Caco-2 (cell line): ENCODE data around the gene CD82. TPM values are rescaled to one million over a fixed set of nuclear protein-coding genes. Genes with fewer than 3 reads are reported as not detected.

Experiments used
- BruUV-seq: library from RNA; stranded (reverse); fragments of 400-500 nt; replicated peaks from 2 replicates; lab custom pipeline; 2021; lab: Mats Ljungman, UMichigan
- CTCF ChIA-PET: fragments of 300-600 bp; sonication (Branson Sonifier 250); formaldehyde crosslinking; loops from one replicate; lab custom pipeline; 2022; ENCODE audit warnings: antibody characterized with exemption; lab: Charles Lee
- POLR2A ChIA-PET: fragments of 300-600 bp; sonication (Branson Sonifier 250); formaldehyde crosslinking; loops from one replicate; lab custom pipeline; 2022; ENCODE audit warnings: antibody characterized with exemption; lab: Charles Lee
- DNase-seq, 2 experiments: peaks; one replicate each; pipeline versions ENCODE4 v3.0.0 to v3.0.0-alpha.2; 2020 to 2022
- H3K27me3 ChIP-seq: replicated peaks from 2 replicates; pipeline ENCODE4 v1.6.0; 2011; ENCODE audit warnings: low read length; ENCODE audit not compliant: control insufficient read depth, insufficient read depth
- H3K36me3 ChIP-seq: 2 replicates; pipeline ENCODE4 v1.5.1; 2011; ENCODE audit warnings: low read length; ENCODE audit not compliant: control insufficient read depth, insufficient read depth
- H3K4me1 ChIP-seq: fragments of 250-450 bp; sonication (Bioruptor Pico); 2 replicates; pipeline ENCODE4 v1.5.1; 2020; ENCODE audit warnings: mild to moderate bottlenecking
- H3K4me3 ChIP-seq: 2 replicates; pipeline ENCODE4 v1.5.1; 2011; ENCODE audit warnings: low read depth, mild to moderate bottlenecking, control low read depth, low read length
- H3K9me3 ChIP-seq: fragments of 250-450 bp; sonication (Bioruptor Pico); 2 replicates; pipeline ENCODE4 v1.5.1; 2020; ENCODE audit warnings: mild to moderate bottlenecking, moderate library complexity
- H3K27ac Mint-ChIP-seq: one replicate; pipeline ENCODE4 v1.8.0; 2022; ENCODE audit warnings: mixed read lengths; ENCODE audit not compliant: unreplicated experiment
- H3K27me3 Mint-ChIP-seq: one replicate; pipeline ENCODE4 v1.8.0; 2022; ENCODE audit warnings: mixed read lengths; ENCODE audit not compliant: insufficient read depth, unreplicated experiment
- H3K36me3 Mint-ChIP-seq: one replicate; pipeline ENCODE4 v1.8.0; 2022; ENCODE audit warnings: mild to moderate bottlenecking, mixed read lengths; ENCODE audit not compliant: insufficient read depth, unreplicated experiment
- H3K4me1 Mint-ChIP-seq: one replicate; pipeline ENCODE4 v1.8.0; 2022; ENCODE audit warnings: low read depth, mixed read lengths; ENCODE audit not compliant: unreplicated experiment
- H3K4me3 Mint-ChIP-seq: one replicate; pipeline ENCODE4 v1.8.0; 2022; ENCODE audit warnings: mild to moderate bottlenecking, moderate library complexity, mixed read lengths; ENCODE audit not compliant: unreplicated experiment
- H3K9me3 Mint-ChIP-seq: one replicate; pipeline ENCODE4 v1.8.0; 2022; ENCODE audit warnings: mixed read lengths; ENCODE audit not compliant: unreplicated experiment
- intact Hi-C: fragments of 100-400 bp; cut with micrococcal nuclease; formaldehyde crosslinking; loops from one replicate; pipeline ENCODE4 v1.10.0; 2022; ENCODE audit not compliant: unreplicated experiment
- total RNA-seq: library from RNA; stranded (reverse); gene quantifications from 2 replicates; pipeline ENCODE4 v1.2.3, GENCODE V29; 2022
- TF ChIP-seq, protein P1 (sequence below), 2 experiments: fragments of 200-600 bp in 1 of 2; IDR thresholded peaks; 1 replicate in 1 of 2; 2 replicates in 1 of 2; pipeline versions ENCODE4 v1.5.1 to v1.8.0; 2011 to 2022; ENCODE audit warnings: antibody characterized with exemption in 1 of 2, control low read depth in 1 of 2, inconsistent platforms in 1 of 2, low read depth in 1 of 2, low read length in 1 of 2, mild to moderate bottlenecking in 1 of 2, moderate library complexity in 1 of 2; ENCODE audit not compliant: insufficient read depth in 1 of 2, severe bottlenecking in 1 of 2, unreplicated experiment in 1 of 2

The CD82 gene
- total RNA-seq, 1 experiment from 2014 or later, result 4.3 TPM

DNA sequence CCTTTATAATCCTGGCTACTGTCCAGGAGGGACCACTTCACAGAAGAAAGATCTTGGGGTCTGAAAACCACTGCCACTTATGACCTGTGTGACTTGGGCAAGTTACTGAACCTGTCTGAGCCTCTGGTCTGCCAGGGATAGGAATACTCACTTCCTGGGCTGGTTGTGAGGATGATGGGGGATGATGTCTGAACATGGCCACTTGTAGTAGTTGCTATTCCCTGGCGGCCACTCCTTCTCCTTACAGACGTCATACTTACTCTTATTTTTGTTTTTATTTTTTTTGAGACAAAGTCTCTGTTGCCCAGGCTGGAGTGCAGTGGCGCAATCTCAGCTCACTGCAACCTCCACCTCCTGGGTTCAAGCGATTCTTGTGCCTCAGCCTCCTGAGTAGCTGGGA, 26.1 kb downstream of the CD82 start:
- no peaks in the 10 kb centered on the region for H3K36me3 Mint-ChIP-seq

DNA sequence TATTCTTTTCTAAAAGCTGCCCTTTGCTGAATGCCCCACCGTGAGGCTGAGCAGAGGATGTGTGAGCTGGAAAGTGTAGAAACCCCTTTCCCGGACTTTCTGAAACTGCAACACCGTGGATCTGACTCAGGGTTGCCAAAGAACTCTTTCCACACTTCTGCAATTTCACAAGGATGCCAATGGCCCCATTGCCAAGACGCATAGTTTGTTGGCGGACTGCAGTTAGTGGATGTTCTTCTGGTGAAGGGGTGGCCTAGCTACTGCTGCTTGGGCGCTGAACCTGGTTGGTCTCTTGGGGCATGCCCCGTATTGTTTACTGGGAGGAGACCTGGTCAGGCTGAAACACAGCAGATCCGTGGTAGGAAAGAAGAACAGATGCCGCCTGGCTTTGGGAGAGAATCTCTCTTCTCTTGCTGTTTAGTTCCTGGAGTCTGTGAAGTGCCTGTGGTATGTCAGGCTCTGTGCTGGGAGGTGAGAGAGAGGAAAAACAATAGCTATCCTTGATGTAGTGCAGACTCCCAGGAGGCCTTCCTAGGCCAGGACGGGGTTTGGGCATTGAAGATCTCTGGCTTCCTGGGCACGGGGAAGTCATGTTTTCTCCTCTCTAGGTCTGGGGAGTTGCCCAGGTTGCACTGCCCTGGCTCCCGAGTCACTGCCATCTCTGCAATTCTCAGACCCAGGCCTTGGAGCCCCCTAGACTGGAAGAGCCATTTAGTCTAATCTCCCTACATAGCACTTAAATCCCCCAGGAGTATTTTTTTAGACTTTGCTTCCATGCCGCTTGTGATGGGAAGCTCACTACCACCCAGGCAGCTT, 26.9 kb downstream of the CD82 start:
- Mint-ChIP-seq H3K27me3 (peaks cover 2% of the 10 kb centered on the region), H3K27ac (no peak overlapping the region), H3K9me3 (no peaks in the 10 kb centered on the region), H3K4me1 (no peaks in the 10 kb centered on the region), H3K36me3 (no peaks in the 10 kb centered on the region), H3K4me3 (no peak overlapping the region)
- DNase-seq, result no peak
- ChIA-PET CTCF (interaction anchor here (0.6 kb wide), 1 partner anchor 1086 kb away, joined by 3 read pairs; no protein-coding TSS in a partner anchor), POLR2A (no interaction called here)
- Histone ChIP-seq H3K27me3 (no peaks in the 10 kb centered on the region), H3K36me3 (no peaks in the 10 kb centered on the region), H3K4me1 (no peaks in the 10 kb centered on the region), H3K4me3 (no peak overlapping the region), H3K9me3 (no peaks in the 10 kb centered on the region)
- BruUV-seq, result no TSS peak
- intact Hi-C loops, result no loop called here
- TF ChIP-seq, protein P1, sequence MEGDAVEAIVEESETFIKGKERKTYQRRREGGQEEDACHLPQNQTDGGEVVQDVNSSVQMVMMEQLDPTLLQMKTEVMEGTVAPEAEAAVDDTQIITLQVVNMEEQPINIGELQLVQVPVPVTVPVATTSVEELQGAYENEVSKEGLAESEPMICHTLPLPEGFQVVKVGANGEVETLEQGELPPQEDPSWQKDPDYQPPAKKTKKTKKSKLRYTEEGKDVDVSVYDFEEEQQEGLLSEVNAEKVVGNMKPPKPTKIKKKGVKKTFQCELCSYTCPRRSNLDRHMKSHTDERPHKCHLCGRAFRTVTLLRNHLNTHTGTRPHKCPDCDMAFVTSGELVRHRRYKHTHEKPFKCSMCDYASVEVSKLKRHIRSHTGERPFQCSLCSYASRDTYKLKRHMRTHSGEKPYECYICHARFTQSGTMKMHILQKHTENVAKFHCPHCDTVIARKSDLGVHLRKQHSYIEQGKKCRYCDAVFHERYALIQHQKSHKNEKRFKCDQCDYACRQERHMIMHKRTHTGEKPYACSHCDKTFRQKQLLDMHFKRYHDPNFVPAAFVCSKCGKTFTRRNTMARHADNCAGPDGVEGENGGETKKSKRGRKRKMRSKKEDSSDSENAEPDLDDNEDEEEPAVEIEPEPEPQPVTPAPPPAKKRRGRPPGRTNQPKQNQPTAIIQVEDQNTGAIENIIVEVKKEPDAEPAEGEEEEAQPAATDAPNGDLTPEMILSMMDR (IDR thresholded peaks at IDR 0.05; ENCODE audit: insufficient read depth in 1 of 2, low read depth in 1 of 2, low read length in 1 of 2, severe bottlenecking in 1 of 2, unreplicated experiment in 1 of 2), result no peak

More for the DNA sequence above, 26.1 kb downstream of the CD82 start:
- Mint-ChIP-seq H3K4me3 (no peak overlapping the region), H3K27me3 (peaks cover 2% of the 10 kb centered on the region), H3K27ac (no peak overlapping the region), H3K4me1 (no peaks in the 10 kb centered on the region), H3K9me3 (no peaks in the 10 kb centered on the region)
- DNase-seq, result no peak
- Histone ChIP-seq H3K9me3 (no peaks in the 10 kb centered on the region), H3K4me3 (no peak overlapping the region), H3K36me3 (no peaks in the 10 kb centered on the region), H3K4me1 (no peaks in the 10 kb centered on the region), H3K27me3 (no peaks in the 10 kb centered on the region)
- BruUV-seq, result no TSS peak
- TF ChIP-seq, protein P1 (IDR thresholded peaks at IDR 0.05; ENCODE audit: insufficient read depth in 1 of 2, low read depth in 1 of 2, low read length in 1 of 2, severe bottlenecking in 1 of 2, unreplicated experiment in 1 of 2), result no peak
- CTCF ChIA-PET, result no interaction called here
- POLR2A ChIA-PET, result no interaction called here
- intact Hi-C loops, result no loop called here

DNA sequence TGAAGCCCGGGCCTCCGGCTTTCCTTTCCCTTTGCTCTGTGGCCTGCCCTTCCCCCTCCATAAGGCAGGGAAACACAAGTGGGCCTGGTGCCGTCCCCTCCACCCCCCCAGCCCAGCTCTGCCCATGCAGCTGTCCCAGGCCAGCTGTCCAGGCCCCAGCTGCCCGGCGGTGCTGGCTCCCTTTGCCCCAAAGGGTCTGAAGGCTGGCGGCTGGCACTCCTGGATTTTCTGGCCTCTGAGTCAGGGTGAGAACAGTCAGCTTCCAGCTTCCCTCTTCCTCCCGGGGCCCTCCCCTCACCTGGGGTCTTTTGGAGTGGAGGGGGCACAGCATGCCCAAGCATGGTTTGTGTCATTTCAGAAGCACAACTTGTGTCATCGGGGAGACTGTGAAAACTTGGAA, 27.8 kb downstream of the CD82 start:
- Mint-ChIP-seq H3K4me1 (no peaks in the 10 kb centered on the region), H3K36me3 (no peaks in the 10 kb centered on the region), H3K9me3 (no peaks in the 10 kb centered on the region), H3K27me3 (peaks cover 2% of the 10 kb centered on the region), H3K27ac (no peak overlapping the region), H3K4me3 (no peak overlapping the region)
- no peak overlapping the region for H3K4me3 ChIP-seq
- BruUV-seq, result no TSS peak
- H3K4me1 ChIP-seq, result no peaks in the 10 kb centered on the region
- ChIA-PET POLR2A (no interaction called here), CTCF (interaction anchor here (0.6 kb wide), 1 partner anchor 474 kb away, joined by 4 read pairs; no protein-coding TSS in a partner anchor)
- intact Hi-C loops, result no loop called here
- DNase-seq, result no peak
- no peaks in the 10 kb centered on the region for H3K36me3 ChIP-seq
- TF ChIP-seq, protein P1 (IDR thresholded peaks at IDR 0.05; ENCODE audit: insufficient read depth in 1 of 2, low read depth in 1 of 2, low read length in 1 of 2, severe bottlenecking in 1 of 2, unreplicated experiment in 1 of 2), result no peak
- no peaks in the 10 kb centered on the region for H3K27me3 ChIP-seq
- no peaks in the 10 kb centered on the region for H3K9me3 ChIP-seq
